G401 (cell line): ENCODE results near the gene KCNQ2. TPM values are rescaled to one million over a fixed set of nuclear protein-coding genes. Genes with fewer than 3 reads are reported as not detected.

Experiments
- DNase-seq: peaks from one replicate; pipeline ENCODE4 v3.0.0-alpha.2; 2015; ENCODE audit warnings: low spot score
- in situ Hi-C: cut with HindIII; loops from 2 replicates; pipeline ENCODE4 v1.10.0; 2016; ENCODE audit warnings: low sequenced_read_pairs, mixed read lengths
- total RNA-seq: library from RNA; depleted of rRNA; stranded (reverse); fragments of >200 nt; shearing (Covaris generic); gene quantifications from 2 replicates; pipeline ENCODE4 v1.2.3, GENCODE V29; 2014

The KCNQ2 gene
- total RNA-seq, 1 experiment from 2014 or later: 133 TPM

- no peak for DNase-seq
- in situ Hi-C loops: no loop called here
These were observed 4.7 kb upstream of the KCNQ2 start for GRCh38 chr20:63477061-63477616.

- no peak for DNase-seq
- in situ Hi-C loops: no loop called here
These were observed 2.8 kb upstream of the KCNQ2 start for GRCh38 chr20:63475209-63475608.

- DNase-seq: peak; percentile 71
- in situ Hi-C loops: no loop called here
These were observed 1.3 kb upstream of the KCNQ2 start for GRCh38 chr20:63473555-63474449.

GRCh38 chr20:63472862-63473390 lies 471 bp upstream of the KCNQ2 start:
- in situ Hi-C loops: no loop called here
- DNase-seq: no peak

GRCh38 chr20:63471717-63471980 lies 806 bp downstream of the KCNQ2 start:
- in situ Hi-C loops: no loop called here
- no peak for DNase-seq

- DNase-seq: peak; percentile 53
- in situ Hi-C loops: no loop called here
These were observed 1.3 kb downstream of the KCNQ2 start for GRCh38 chr20:63471002-63471716.

GRCh38 chr20:63470410-63470809 lies 2.0 kb downstream of the KCNQ2 start:
- no peak for DNase-seq
- in situ Hi-C loops: no loop called here

- DNase-seq: no peak
- in situ Hi-C loops: no loop called here
These were observed 2.7 kb downstream of the KCNQ2 start for GRCh38 chr20:63469713-63470101.

GRCh38 chr20:63469019-63469712 lies 3.3 kb downstream of the KCNQ2 start:
- in situ Hi-C loops: no loop called here

GRCh38 chr20:63468421-63468820 lies 4.0 kb downstream of the KCNQ2 start:
- in situ Hi-C loops: no loop called here
- DNase-seq: no peak

More at GRCh38 chr20:63469019-63469712, 3.3 kb downstream of the KCNQ2 start:
- DNase-seq: peak; percentile 68

GRCh38 chr20:63467294-63468083 lies 5.0 kb downstream of the KCNQ2 start:
- in situ Hi-C loops: no loop called here
- no peak for DNase-seq

GRCh38 chr20:63466861-63467260 lies 5.6 kb downstream of the KCNQ2 start:
- DNase-seq: no peak
- in situ Hi-C loops: no loop called here

GRCh38 chr20:63466250-63466825 lies 6.1 kb downstream of the KCNQ2 start:
- in situ Hi-C loops: no loop called here

GRCh38 chr20:63465380-63466249 lies 6.8 kb downstream of the KCNQ2 start:
- in situ Hi-C loops: no loop called here
- DNase-seq: peak; percentile 68

More at GRCh38 chr20:63466250-63466825, 6.1 kb downstream of the KCNQ2 start:
- no peak for DNase-seq

GRCh38 chr20:63464289-63464635 lies 8.2 kb downstream of the KCNQ2 start:
- in situ Hi-C loops: no loop called here
- no peak for DNase-seq

- in situ Hi-C loops: no loop called here
- DNase-seq: no peak
These were observed 8.8 kb downstream of the KCNQ2 start for GRCh38 chr20:63463400-63464288.

- no peak for DNase-seq
- in situ Hi-C loops: no loop called here
These were observed 10.2 kb downstream of the KCNQ2 start for GRCh38 chr20:63462244-63462643.
